GM19455 (cell line): ENCODE measurements around the gene ETAA1.
A peak's percentile ranks its signal among the peaks of the same experiment; 100 is the strongest.

Experiments
- ATAC-seq: cut with Tn5 transposase; IDR thresholded peaks from one replicate; pipeline ENCODE4 v1.9.1; 2021; ENCODE audit not compliant: unreplicated experiment

ETAA1 gene

DNA sequence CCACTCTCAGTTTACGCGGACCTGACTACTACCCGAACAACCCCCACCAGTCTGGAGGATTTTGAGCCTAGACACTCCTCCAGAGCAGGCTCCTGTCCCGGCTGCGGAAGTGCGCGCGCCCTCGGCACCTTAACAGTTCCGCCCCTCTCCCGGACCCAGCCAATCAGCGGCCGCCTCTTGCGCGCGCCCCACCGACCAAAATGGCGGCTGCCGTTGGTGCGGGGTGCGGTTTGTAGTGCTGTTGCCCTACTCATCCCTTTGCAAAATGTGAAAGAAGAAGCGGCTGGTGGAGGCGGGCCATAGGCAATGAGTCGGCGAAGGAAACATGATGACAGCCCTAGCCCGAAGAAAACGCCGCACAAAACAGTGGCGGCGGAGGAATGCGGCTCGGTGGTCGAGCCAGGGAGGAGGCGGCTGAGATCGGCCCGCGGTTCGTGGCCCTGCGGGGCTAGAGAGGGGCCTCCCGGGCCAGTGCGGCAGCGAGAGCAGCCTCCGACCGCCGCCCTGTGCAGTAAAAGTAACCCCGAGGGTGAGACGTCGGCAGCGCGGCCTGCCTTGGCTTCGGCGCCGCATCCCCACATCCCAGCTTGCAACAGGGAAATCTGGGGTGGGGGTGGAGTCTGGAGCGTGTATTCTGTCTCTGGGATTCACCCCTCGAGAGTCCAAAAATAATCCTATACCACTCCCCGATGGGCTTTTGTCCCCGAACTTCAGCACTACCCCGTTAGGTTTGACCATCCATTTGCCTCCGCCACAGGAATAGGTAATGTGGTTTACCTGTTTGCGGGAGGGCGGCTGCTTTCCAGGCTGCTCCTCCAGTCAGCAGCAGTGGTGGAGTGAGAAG lies at the start of gene ETAA1:
Gene ETAA1 (plus strand): TSS at position 191 of the 844 bp plus-strand sequence. CDS start 116 bp downstream, at position 307.
- ATAC-seq = peak; percentile 99

DNA sequence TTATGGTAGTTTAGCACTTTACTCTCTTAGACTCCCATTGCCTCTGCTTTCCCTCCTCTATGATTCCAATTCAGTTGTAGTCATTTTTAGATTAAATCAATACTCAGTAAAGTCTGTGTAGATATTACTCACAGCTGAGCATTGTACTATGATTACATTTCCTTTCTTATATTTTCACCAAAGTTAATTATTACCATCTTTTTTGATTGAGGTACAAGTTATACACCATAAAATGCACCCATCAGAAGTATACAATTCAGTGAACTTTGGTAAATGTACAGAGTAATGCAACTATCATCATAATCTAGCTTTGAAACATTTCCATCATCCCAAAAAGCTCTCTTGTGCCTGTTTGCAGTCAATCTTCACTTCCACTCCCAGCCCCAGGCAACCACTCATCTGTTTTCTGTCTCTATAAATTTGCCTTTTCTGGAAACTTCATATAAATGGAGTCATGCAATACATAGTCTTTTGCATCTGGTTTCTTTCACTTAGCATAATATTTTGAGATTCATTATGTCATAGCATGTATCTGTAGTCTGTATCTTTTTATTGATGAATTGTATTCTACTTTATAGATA lies 30.2 kb upstream of the ETAA1 start:
- no peak for ATAC-seq

DNA sequence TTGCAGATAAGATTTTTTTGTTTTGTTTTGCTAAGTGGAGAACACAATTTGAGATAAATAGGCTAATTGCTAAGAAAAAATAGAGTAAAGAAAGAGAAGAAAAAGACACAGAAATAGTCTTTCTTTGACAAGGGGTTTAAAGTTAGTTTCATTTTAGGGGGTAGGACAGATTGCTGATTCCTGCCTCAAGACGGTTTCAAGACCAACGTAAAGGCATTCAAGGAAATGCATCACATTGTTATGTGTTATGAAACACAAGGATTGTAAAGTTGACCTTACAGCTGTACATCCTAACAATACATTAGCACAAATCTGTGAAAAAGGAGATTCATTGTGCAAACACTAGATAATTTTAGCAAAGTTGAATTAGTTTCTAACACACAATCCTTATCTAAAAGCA lies 22.7 kb upstream of the ETAA1 start:
- ATAC-seq = no peak

DNA sequence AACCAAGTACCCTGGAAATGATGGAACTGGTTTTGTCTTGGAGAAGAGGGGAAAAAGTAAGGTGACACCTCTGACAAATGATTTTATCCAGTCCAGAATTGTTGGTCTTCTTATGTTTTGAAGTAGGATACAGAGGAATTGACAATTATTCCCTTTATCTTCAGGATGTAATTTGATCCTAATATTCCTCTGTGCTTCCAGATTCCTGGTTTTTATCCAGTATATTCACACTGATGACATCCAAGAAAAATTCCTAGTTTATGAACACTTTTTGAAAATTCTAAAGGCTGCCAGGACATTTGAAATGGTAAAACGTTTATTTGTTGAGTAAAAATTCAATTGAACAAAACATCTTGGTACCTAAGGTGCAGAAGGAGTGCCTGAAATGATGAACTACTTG lies 22.2 kb upstream of the ETAA1 start:
- ATAC-seq = no peak

DNA sequence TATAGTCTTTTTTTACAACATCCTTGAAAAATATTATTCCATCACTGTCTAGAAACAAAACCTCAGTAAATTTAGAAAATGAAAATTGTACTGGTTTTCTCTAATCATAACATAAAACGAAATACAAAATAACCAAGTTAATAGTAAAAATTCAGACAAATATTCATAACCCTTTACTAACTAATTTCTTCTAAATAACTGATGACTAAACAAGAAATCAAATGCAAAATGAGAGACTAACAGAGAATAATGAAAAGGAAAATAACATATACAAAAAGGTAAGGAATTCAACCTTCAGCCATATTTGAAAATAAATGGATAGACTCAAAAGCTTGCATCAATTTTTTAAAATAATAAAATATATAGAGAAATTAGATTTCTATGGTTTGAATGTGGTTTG lies 18.6 kb upstream of the ETAA1 start:
- ATAC-seq = no peak

DNA sequence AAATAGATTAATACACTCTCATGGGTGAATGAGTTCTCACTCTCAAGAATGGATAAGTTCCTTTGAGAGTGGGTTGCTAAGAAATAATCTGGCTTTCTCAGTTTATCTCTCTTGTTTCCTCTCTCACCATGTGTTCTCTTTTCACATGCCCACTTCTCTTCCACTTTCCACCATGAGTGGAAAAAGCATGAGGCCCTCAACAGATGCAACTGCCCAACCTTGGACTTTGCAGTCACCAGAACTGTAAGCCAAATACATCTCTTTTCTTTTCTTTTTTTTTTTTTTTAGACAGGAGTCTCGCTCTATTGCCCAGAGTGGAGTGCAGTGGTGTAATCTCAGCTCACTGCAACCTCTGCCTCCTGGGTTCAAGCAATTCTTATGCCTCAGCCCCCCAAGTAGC lies 18.1 kb upstream of the ETAA1 start:
- ATAC-seq = no peak

DNA sequence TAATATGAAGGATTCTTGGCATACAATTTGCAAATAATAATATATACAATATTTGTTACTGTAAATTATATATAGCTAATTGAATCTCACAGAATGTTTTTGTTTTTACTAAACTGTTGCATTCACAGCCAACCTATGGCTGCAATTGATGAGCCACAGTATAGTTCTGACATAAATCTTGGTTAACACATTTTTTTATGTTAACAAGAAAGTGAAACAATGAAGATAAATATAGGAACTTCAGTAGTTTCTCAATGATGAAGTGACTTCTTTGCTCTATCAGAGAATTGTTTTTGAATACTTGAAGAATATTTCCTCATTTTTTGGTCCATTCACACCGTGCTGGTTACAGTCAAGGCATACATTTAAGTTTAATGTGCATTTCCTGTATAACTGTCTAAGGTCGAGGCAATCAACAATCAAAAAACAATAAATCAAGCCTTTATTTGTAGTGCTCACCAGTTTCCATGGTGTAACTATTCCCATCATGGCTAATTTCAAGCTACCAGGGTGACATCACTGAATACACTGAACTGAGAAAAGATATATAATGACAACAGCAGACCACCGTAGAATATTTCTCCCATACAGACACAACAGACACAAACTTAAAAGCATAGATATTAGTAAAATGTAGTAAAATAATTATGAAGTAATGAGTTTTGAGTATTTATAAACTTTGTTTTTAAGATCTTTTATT lies 12.9 kb upstream of the ETAA1 start:
- no peak for ATAC-seq

DNA sequence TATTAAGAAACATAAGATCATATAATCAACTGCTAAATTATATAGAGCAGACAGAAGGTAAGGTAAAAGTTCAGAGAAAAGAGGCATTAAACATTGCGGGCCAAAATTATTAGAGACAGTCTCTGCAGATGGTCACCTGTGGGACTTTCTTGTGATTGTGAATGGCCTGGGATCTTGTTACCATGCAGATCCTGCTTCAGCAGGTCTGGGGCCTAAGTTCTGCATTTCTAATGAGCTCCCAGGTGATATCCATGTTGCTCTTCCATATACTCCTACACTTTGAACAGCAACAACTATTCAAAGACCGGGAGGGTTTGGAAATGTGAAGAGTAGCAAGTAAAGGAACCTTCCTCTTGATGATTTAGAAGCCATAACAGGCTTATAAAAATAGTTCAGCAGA lies 8.5 kb upstream of the ETAA1 start:
- no peak for ATAC-seq

DNA sequence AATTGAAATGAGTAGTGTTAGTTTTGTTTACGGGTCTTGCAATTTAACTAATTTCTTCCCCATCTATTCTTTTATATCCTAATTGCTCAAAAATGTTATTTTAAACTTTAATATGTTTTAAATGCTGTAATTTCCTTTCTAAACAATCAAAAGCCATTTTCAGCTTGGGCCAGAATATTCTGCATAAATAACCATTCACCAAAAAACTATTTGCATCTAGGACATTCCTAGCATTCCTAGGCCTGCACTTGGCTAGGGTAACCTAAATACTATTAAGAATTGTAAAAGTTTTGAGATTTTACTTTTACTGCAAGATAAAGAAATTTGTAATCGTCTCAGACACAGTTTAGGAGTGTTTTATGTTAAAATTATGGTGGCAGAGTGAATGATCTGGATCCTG lies 7.8 kb upstream of the ETAA1 start:
- ATAC-seq = no peak

DNA sequence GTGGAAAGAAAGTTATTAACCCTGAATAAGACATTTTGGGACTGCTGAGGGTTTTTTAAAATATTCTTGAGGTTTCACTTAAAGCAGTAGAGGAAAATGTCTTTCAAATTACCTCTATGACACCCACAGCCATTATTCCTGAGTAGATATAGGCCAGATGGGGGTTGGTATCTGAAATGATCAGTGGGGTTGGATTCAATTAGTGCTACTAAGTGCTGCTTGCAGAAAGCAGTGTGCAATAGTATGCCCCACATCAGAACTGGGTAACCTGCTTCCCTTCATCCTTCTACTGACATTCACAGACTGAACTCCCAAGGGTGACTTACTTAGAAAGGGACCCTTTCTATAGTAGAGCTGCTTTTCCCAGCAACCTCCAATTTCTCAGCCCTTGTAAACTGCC lies 7.3 kb upstream of the ETAA1 start:
- no peak for ATAC-seq

DNA sequence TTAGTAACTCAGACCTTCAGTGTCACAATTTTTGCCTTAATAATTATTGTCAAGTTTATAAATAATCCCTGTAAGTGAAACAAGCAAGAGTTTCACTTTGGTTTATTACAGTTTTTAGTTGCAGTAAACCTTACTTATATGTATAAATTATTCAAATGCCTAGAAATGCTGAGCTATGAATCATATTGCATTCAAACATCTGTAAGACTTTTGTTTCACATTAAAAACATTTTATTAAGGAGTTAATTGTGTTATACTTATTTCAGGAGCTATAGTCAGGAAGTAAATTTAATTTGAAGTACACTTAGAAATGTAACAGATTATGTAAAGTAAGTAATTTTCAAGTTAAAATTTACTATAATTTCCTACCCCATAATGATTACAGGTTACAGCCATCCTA lies 3.9 kb upstream of the ETAA1 start:
- ATAC-seq = no peak

DNA sequence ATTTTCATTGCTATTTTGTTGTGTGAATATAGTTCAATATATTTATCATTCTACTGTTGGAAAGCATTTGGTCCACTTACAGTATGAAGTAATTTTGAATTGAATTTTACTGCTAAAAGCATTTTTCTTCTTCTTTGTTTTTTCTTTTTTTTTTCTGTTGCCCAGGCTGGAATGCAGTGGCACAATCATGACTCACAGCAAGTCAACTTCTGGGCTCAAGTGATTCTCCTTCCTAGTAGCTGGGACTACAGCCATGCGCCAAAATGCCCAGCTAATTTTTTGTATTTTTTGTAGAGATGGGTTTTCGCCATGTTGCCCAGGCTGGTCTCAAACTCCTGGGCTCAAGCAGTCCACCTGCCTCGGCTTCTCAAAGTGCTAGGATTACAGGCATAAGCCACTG lies 2.4 kb upstream of the ETAA1 start:
- ATAC-seq = no peak

DNA sequence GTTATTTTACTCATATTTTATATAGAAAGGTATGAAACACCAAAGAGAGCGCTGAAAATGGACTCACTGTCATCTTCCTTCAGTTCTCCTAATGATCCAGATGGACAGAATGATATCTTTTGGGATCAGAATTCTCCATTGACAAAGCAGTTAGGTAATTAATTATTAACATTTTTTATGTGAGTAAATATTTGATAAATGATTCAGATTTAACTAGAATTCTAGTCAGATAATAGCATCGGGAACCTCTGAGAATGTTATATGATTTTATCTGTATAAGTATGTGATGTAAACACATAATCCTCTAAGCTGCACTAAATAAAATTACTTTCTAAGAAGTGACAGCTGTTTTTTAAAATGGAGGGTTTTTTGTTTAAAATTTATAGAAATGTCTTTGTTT lies 2.0 kb downstream of the ETAA1 start:
- no peak for ATAC-seq

DNA sequence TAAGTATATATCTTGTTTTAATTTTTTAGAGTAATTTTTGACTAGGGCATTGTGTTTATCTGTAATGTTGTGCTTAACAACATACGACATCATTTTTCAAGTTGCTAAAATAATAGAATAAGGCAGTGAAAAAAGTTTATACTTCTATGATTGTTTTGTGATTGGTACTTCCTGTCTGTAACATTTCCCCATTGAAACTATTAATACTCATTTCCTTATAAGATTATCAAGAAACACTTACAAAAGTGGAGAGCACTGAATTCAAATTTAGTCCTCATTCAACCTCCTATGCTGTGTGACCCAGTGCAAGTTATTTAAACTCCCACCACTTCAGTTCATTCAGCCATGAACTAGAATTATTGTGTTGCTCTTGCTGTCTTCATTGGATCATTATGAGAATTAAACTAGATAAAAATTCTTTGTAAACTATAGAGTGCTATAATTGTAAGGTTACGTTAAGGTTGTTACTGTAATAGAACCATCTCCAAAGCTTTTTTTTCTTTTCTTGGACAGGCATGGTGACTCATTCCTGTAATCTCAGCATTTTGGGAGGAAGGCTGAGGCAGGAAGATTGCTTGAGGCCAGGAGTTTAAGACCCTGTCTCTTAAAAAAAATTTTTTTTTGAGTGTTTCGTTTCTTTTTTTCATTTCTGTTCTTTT lies 2.8 kb downstream of the ETAA1 start:
- ATAC-seq = no peak

DNA sequence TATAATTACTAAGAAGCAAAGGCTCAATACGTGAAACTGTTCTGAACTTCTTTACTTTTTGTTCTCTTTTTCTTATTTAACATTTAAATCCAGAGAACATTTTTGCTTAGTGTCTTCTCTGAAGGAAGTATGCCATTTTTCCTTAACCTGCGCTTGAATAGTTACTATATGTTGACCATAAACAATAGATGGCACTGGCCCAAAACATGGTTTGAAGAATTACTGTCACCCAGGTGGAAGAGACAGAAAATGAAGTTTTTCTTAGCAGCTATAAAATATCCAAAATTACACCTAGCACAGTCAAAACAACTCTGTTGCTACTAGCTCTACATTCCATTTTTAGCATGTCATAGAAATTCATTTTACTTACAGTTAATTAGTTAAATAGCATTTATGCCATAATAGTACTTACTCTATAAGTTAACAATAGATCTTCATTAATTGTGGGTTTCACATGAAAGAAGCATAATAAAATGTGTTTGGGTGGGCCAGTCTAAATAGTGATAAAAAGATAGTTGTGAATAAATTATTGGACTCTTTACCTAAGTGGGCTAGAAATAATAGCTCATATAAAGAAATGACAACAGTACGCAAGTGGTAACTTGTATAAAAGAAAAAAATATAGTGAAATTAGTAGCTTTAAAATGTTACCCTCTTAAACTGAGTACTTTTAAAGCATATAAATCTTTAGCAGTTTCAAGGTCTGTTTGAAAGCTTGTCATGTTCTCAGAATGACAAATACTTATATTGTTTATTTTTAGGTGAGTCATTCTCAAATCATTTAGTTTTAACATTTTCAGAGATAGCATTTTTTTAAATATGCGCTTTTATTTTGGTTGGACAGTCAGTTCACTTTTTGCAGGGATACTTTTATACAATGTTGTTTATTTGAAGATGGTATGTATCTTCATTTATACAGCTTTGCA lies 3.7 kb downstream of the ETAA1 start:
- no peak for ATAC-seq

DNA sequence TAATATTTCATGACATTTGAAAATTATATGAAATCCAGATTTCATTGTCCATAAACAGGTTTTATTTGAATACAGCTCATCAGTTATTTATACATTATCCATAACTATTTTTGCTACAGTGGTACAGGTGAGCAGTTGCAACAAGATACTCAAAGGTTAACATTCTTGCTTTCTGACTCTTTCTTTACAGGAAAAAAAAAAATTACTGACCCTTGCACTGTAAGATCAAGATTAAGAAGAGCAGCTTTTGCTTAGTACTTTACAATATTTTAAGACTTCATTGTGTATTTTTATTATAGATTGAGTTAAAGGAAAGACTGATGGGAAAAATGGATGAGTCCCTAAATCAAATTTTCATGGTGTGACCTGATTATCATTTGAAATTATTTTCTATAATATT lies 11.2 kb downstream of the ETAA1 start:
- no peak for ATAC-seq

DNA sequence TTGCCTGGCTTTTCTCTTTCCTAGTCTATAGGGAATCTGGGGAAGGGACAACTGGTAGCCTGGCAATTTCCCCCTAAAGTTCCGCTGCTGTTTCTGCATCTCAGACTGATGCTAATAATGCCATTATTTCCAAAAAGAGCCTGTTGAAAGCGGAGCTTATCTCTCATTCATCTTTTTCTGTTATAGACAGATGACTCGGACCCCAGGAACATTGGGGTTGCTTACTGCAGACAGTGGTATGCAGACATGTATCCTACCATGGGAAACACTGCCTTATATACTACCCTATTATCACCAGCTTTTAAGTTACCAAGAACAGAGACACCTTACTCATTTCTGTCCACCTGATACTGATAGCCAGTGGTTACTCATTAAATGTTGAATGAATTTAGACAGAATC lies 15.3 kb downstream of the ETAA1 start:
- no peak for ATAC-seq

DNA sequence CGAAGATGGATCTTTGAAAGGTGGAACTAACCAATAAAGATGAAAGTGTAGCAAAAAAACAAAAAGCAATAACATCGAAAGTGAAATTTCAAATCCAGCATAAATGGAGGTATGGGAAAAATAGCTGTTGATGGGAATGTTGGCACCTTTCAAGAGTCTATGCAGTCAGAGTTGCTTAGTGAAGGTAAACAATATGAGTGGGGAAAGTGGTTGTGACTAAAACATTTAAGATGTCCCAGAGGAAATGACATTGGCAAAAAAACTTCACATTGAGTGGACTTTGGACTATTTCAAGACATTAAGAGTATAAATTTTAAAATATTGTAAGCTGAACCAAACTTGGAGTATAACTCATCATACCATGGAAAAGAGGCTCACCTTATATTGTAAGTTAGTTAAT lies 17.7 kb downstream of the ETAA1 start:
- ATAC-seq = no peak

DNA sequence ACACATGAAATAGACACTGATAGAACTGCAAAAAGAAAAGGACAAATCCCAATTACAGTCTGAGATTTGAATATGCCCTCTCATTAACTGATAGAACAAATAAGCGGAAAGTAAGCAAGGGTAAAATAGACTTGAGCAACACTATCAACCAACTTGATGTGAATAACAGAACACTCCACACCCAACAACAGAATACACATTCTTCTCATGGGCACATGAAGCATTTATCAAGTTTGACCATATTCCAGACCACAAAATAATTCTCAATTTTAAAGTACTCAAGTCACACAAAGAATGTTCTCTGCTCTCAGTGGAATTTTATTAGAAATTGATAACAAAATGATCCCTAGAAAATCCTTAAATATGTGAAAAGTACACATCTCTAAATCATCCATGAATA lies 19.0 kb downstream of the ETAA1 start:
- no peak for ATAC-seq

DNA sequence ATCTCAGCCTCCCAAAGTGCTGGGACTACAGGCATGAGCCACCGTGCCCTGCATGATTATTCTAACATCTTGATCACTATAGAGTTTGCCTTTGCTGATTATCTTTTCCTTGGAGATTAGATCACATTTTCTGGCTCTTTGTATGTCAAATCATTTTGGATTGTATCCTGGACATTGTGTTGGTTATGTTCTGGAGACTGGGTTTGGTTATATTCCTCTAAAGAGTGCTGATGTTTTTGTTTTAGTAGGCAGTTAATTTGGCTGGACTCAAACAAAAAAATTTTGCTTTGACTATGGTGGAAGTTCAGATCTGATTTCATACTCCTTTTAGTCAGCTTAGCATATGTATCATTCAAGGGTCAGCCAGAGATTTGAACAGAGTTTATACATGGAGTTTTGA lies 26.4 kb downstream of the ETAA1 start:
- ATAC-seq = no peak

DNA sequence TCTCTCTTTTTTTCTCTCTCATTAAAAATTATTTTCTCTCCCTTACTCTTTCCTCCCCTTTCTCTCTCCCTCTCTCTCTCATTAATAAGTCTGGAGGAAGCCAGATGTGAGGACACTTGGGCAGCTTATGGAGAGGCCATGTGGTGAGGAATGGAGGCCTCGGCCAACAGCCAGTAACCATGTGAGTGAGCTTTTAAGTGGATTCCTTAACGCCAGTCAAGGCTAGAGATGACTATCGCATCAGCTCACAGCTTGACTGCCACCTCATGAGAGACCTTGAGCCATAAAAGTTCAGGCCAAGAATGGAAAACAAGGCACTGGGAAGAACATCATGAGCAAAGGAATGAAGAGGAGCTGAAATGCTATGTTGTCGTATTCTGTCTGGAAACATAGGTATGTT lies 39.1 kb downstream of the ETAA1 start:
- no peak for ATAC-seq
